ENCODE measurements around the gene MSI2.

MSI2 gene

DNA sequence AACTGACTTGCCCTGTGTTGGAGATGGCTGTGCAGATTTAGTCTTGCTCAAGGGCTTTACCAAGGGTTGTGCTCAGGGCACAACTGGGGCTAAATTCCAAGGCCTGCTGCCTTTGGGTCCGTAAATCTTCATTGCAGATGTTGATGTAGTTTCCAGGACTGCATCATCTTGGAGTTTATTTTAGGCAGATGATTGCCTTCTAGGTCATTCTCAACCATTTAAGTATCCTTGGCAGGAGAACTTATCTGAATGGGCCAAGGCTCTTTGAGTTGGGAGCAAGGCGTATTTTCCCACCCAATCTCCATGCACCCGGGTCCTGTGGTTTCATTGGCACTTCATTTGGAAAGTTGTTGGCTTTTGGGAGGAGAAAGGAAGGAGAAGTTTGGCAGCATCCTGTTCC, 200.3 kb downstream of the MSI2 start:
- DNase-seq (ENCODE audit: low read depth), result no peak
- TF ChIP-seq, protein P1, sequence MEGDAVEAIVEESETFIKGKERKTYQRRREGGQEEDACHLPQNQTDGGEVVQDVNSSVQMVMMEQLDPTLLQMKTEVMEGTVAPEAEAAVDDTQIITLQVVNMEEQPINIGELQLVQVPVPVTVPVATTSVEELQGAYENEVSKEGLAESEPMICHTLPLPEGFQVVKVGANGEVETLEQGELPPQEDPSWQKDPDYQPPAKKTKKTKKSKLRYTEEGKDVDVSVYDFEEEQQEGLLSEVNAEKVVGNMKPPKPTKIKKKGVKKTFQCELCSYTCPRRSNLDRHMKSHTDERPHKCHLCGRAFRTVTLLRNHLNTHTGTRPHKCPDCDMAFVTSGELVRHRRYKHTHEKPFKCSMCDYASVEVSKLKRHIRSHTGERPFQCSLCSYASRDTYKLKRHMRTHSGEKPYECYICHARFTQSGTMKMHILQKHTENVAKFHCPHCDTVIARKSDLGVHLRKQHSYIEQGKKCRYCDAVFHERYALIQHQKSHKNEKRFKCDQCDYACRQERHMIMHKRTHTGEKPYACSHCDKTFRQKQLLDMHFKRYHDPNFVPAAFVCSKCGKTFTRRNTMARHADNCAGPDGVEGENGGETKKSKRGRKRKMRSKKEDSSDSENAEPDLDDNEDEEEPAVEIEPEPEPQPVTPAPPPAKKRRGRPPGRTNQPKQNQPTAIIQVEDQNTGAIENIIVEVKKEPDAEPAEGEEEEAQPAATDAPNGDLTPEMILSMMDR (IDR thresholded peaks at IDR 0.05; ENCODE audit: insufficient read depth, low read depth, low read length, missing control alignments), result no peak
- no peak overlapping the region for H3K4me3 ChIP-seq (ENCODE audit: low read length)

DNA sequence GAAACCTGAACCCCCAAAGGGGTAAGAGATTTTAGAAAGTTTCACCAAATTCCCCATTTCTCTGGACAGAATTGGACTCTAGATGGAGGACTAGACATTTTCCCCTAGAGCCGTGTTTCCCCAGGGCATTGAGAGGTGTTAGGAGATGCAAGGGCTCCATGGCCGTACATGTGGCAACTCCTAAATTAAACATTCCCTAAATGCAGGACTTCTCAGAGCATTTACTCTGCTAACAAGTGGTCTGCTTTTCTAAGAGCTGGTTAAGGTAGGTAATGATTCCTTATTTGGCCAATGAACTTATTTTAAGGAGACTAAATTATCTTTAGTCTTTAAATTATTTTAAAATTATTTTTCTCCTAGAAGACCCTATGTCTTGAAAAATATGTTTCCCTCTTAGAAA, 200.9 kb downstream of the MSI2 start:
- DNase-seq (ENCODE audit: low read depth), result no peak
- TF ChIP-seq, protein P1 (IDR thresholded peaks at IDR 0.05; ENCODE audit: insufficient read depth, low read depth, low read length, missing control alignments), result no peak
- no peak overlapping the region for H3K4me3 ChIP-seq (ENCODE audit: low read length)

DNA sequence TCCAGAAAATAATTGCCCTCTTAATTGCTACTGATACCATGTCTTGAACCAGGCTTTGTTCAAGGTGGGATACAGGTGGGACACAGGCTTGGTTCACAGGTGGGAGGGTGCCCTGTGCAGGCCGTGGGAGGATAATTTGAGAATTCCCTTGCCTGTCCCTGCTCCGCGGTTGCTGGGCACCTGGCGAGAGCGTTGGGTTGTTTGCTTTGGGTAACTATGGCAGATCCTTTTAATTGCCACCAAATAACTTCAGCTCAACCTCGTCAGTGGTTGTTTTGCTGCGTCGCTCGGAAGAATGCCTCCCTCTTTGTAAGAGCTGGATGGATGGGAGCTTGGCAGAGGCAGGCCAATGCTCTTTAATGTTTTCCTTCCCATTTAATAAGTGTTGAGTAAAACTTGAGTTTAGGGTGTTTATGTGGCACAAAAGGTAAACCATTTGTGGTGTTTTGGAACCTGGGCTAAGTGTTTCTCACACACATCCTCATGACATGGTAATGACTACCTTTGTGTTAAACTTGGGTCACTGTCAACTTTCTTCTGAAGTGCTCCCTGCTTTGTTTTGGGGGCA, 202.5 kb downstream of the MSI2 start:
- H3K4me3 ChIP-seq (ENCODE audit: low read length), result no peak overlapping the region
- TF ChIP-seq, protein P1 (IDR thresholded peaks at IDR 0.05; ENCODE audit: insufficient read depth, low read depth, low read length, missing control alignments), result no peak
- no peak for DNase-seq (ENCODE audit: low read depth)

DNA sequence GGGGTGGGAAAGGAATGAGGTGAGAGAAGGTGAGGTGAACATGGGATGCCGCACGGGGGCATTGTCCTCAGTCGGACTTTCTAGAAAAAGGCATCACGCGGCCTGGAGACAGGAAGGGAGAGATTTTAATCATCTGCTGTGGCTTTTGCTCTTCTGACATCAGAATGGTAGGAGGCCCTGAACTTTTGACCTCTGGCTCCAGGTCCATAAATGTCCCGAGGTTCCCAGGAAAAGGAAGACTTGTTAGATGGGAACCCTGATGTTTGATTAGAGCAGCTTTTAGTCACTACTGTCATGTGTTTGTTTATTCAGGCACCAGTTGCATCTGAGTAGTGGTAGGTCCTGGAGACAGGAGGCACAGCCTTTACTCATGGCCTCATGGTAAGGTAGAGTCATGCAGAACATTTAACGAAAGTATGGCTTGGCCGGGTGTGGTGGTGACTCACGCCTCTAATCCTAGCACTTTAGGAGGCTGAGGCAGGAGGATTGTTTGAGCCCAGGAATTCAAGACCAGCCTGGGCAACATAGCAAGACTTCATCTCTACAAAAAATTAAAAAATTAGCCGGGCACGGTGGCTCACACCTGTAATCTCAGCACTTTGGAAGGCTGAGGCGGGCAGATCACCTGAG, 203.1 kb downstream of the MSI2 start:
- no peak overlapping the region for H3K4me3 ChIP-seq (ENCODE audit: low read length)
- peak; percentile 67 for DNase-seq (ENCODE audit: low read depth)
- TF ChIP-seq, protein P1 (IDR thresholded peaks at IDR 0.05; ENCODE audit: insufficient read depth, low read depth, low read length, missing control alignments), result no peak

DNA sequence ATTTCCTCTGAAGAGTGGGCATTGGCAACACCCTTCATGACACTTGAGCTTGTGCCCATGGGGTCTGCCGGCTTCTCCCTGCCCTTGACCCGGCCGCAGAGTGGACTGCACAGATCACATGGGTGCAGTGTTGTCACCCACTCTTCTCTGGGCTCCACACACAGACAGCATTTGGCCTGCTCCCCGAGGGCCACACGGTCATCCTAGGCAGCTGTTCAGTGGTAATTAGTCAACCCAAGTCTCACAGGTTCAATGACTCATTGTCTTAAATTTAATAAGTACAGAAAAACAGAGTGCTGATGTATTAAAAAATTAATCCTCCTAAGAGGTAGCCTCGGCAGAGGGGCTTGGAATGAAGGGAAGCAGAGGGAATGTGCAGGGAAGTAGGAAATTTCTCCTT, 204.8 kb downstream of the MSI2 start:
- H3K4me3 ChIP-seq (ENCODE audit: low read length), result no peak overlapping the region
- DNase-seq (ENCODE audit: low read depth), result peak; percentile 65
- TF ChIP-seq, protein P1 (IDR thresholded peaks at IDR 0.05; ENCODE audit: insufficient read depth, low read depth, low read length, missing control alignments), result no peak

DNA sequence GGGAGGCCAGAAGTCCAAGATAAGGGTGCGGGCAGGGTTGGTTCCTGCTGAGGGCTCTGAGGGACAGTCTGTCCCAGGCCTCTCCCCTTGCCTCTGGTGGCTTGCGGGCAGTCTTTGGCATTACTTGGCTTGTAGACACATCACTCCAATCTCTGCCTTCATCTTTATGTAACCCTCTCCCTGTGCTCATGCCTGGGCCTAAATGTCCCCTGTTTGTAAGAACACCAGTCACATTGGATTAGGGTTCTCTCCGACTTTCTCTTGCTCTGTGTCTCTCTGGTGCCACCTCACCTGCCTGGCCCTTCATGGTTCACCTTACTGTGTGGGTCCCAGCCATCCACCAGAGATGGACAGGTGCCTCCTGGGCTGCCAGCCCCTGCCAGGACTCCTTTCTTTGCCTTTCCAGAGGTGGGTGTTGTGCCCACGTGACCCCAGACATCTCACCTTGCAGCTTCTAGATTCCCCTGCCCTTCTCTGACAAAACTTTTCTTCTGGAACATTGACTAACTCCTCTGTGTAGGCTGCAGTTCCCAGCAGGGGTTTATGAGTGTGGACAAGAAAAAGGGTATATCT, 205.8 kb downstream of the MSI2 start:
- no peak for DNase-seq (ENCODE audit: low read depth)
- TF ChIP-seq, protein P1 (IDR thresholded peaks at IDR 0.05; ENCODE audit: insufficient read depth, low read depth, low read length, missing control alignments), result no peak
- no peak overlapping the region for H3K4me3 ChIP-seq (ENCODE audit: low read length)

Data from epithelial cell of esophagus (primary cell).